K562 (cell line): ENCODE data around the gene RASGRP1. TPM values are rescaled to one million over a fixed set of nuclear protein-coding genes. Genes with fewer than 3 reads are reported as not detected.

Source experiments
- ATAC-seq: fragments of 200-7000 bp; cut with Tn5 transposase; 3 replicates; pipeline ENCODE4 v1.9.1; 2020; ENCODE audit warnings: moderate library complexity
- BruUV-seq: library from RNA; stranded (reverse); fragments of 400-500 nt; replicated peaks from 2 replicates; lab custom pipeline; 2021; lab: Mats Ljungman, UMichigan
- CTCF ChIA-PET: fragments of 300-600 bp; formaldehyde crosslinking; extraction: SDS; loops from one replicate; lab custom pipeline; 2021; ENCODE audit warnings: low intra/inter-chr PET ratio; lab: Yijun Ruan, JAX
- POLR2A ChIA-PET: fragments of 300-600, 350-650 bp; sonication (Branson Sonifier 250); formaldehyde crosslinking; extraction: SDS; loops from one replicate; lab custom pipeline; 2021; ENCODE audit warnings: antibody characterized with exemption, inconsistent platforms; lab: Yijun Ruan, JAX
- DNase-seq, 4 experiments: peaks; one replicate each; pipeline versions ENCODE4 v3.0.0 to v3.0.0-alpha.2; 2011 to 2018; ENCODE audit warnings: low spot score in 3 of 4, mixed read lengths in 3 of 4; ENCODE audit errors: extremely low read depth in 1 of 4
- FAIRE-seq: peaks from 2 replicates; lab custom pipeline; 2011; peaks lifted over from hg19 to GRCh38; lab: Jason Lieb, UNC
- H2AFZ ChIP-seq: 2 replicates; pipeline ENCODE4 v1.6.0; 2011; ENCODE audit warnings: low read depth, low read length, control low read depth, inconsistent platforms
- H3K27ac ChIP-seq: fragments of 200-600 bp; 3 replicates; pipeline ENCODE4 v1.8.0; 2011; ENCODE audit warnings: low read depth, mild to moderate bottlenecking, control low read depth, inconsistent platforms, low read length, moderate library complexity, mixed read lengths; ENCODE audit errors: extremely low read depth
- H3K27me3 ChIP-seq, 2 experiments: fragments of 300-600 bp in 1 of 2; 2 replicates in 1 of 2; 3 replicates in 1 of 2; pipeline versions ENCODE4 v1.6.0 to v1.8.0; 2011; ENCODE audit warnings: inconsistent platforms in 2 of 2, low read length in 2 of 2, mild to moderate bottlenecking in 1 of 2, mixed read lengths in 1 of 2, moderate library complexity in 1 of 2; ENCODE audit not compliant: control insufficient read depth in 2 of 2, insufficient read depth in 2 of 2
- H3K36me3 ChIP-seq: fragments of 300-600 bp; 3 replicates; pipeline ENCODE4 v1.8.0; 2011; ENCODE audit warnings: mild to moderate bottlenecking, low read length, inconsistent platforms; ENCODE audit not compliant: control insufficient read depth, insufficient read depth
- H3K4me1 ChIP-seq, 2 experiments: fragments of 200-600 bp in 1 of 2; replicated peaks in 1 of 2; 2 replicates in 1 of 2; 3 replicates in 1 of 2; pipeline versions ENCODE4 v1.5.1 to v1.8.0; 2011; ENCODE audit warnings: inconsistent platforms in 2 of 2, low read length in 2 of 2, mild to moderate bottlenecking in 1 of 2, mixed read lengths in 1 of 2, moderate library complexity in 1 of 2; ENCODE audit not compliant: control insufficient read depth in 2 of 2, insufficient read depth in 2 of 2
- H3K4me2 ChIP-seq: 2 replicates; pipeline ENCODE4 v1.6.1; 2011; ENCODE audit warnings: low read length, control low read depth, inconsistent platforms, mixed read lengths; ENCODE audit not compliant: insufficient read depth
- H3K4me3 ChIP-seq: fragments of 200-600 bp; sonication (generic), shearing (Covaris generic); 2 replicates; pipeline ENCODE4 v1.5.1; 2016; ENCODE audit warnings: control low read depth, inconsistent platforms
- H3K79me2 ChIP-seq: fragments of 200-600 bp; 3 replicates; pipeline ENCODE4 v1.8.0; 2011; ENCODE audit warnings: low read length, inconsistent platforms; ENCODE audit not compliant: control insufficient read depth, insufficient read depth
- H3K9ac ChIP-seq, 2 experiments: 2 replicates each; pipeline versions ENCODE4 v1.6.0 to v1.6.1; 2011; ENCODE audit warnings: low read depth in 2 of 2, low read length in 2 of 2, control low read depth in 1 of 2, inconsistent platforms in 1 of 2, mild to moderate bottlenecking in 1 of 2, mixed read lengths in 1 of 2; ENCODE audit not compliant: insufficient read depth in 1 of 2
- H3K9me1 ChIP-seq: one replicate; pipeline ENCODE4 v1.6.0; 2011; ENCODE audit warnings: inconsistent platforms, mild to moderate bottlenecking, low read length, moderate library complexity; ENCODE audit not compliant: control insufficient read depth, insufficient read depth
- H3K9me3 ChIP-seq: replicated peaks from 2 replicates; pipeline ENCODE4 v1.5.1; 2011; ENCODE audit warnings: low read depth, low read length, inconsistent platforms; ENCODE audit not compliant: control insufficient read depth, insufficient read depth
- H4K20me1 ChIP-seq: replicated peaks from 2 replicates; pipeline ENCODE4 v1.6.1; 2011; ENCODE audit warnings: low read length, inconsistent platforms, mixed read lengths; ENCODE audit not compliant: control insufficient read depth, insufficient read depth
- CBFA2T2 ChIP-seq: fragments of 450-650 bp; conservative IDR thresholded peaks from 2 replicates; pipeline ENCODE4 v1.6.1; 2017; ENCODE audit warnings: mild to moderate bottlenecking
- IRF2 ChIP-seq: sonication (generic); formaldehyde crosslinking; IDR thresholded peaks from 2 replicates; pipeline ENCODE4 v1.8.1; 2022; ENCODE audit warnings: mild to moderate bottlenecking, missing genetic modification reagents
- ZBTB8A ChIP-seq: fragments of 450-650 bp; IDR thresholded peaks from 2 replicates; pipeline ENCODE4 v1.6.1; 2018; ENCODE audit warnings: mild to moderate bottlenecking, moderate library complexity; ENCODE audit not compliant: partially characterized antibody
- WGBS: fragments of 100-300 bp; shearing (Covaris generic); methylation state at CpG from one replicate; pipeline ENCODE4 v1.1.6; 2016; ENCODE audit warnings: low coverage, mixed read lengths; ENCODE audit not compliant: insufficient coverage; ENCODE audit errors: missing lambda C conversion rate; 5-methylcytosine and 5-hydroxymethylcytosine counted together
- in situ Hi-C: fragments of 300-500 bp; cut with MboI; formaldehyde crosslinking; loops from 4 replicates; pipeline ENCODE4 v1.15.0; 2018; ENCODE audit warnings: inconsistent platforms, mixed read lengths
- intact Hi-C: fragments of 100-400 bp; cut with micrococcal nuclease; formaldehyde crosslinking; loops from 2 replicates; pipeline ENCODE4 v1.14.2; 2022
- polyA plus RNA-seq, 8 experiments: library from polyadenylated mRNA; depleted of rRNA in 4 of 8; stranded (reverse) in 5 of 8; unstranded in 3 of 8; fragments of >200 nt; fragmentation: Nextera tagmentation in 2 of 8; fragmentation: Illumina TruSeq in 1 of 8; extraction: Ambion mirVana in 2 of 8; extraction: Trizol in 1 of 8; gene quantifications; 2 replicates each; pipeline versions ENCODE4 v1.2.1 to v1.2.3, GENCODE V29; 2011 to 2014; ENCODE audit warnings: inconsistent platforms in 1 of 8, missing spikeins in 1 of 8
- total RNA-seq, 7 experiments: library from RNA; depleted of rRNA in 6 of 7; stranded (reverse); fragments of >200 nt in 6 of 7; fragmentation: Illumina TruSeq in 2 of 7; extraction: Trizol in 2 of 7; gene quantifications; 2 replicates each; pipeline versions ENCODE4 v1.2.1 to v1.2.3, GENCODE V29; 2011 to 2021; ENCODE audit warnings: low replicate concordance in 1 of 7
- TF ChIP-seq, protein P1 (sequence below): fragments of 450-650 bp; formaldehyde crosslinking; conservative IDR thresholded peaks from 2 replicates; pipeline ENCODE4 v1.4.0; 2022; ENCODE audit warnings: mild to moderate bottlenecking, missing genetic modification characterization

Gene RASGRP1
- total and polyA plus RNA-seq, 9 of the 15 experiments (the other 6 are each of a cell fraction or from before 2014, with no cell fraction given) = 0.14 to 0.72 (median 0.31) TPM

GRCh38 chr15:38562278-38562677, 2.3 kb downstream of the RASGRP1 start:
- ChIA-PET POLR2A (no interaction called here), CTCF (no interaction called here)
- Histone ChIP-seq H3K4me3 (no peak overlapping the region), H3K9me1 (no peaks in the 10 kb centered on the region), H3K27ac (no peak overlapping the region), H3K4me1 (peaks cover 5 to 16% of the 10 kb centered on the region in 2 experiments; a peak in 3 of 5 replicates), H2AFZ (no peak overlapping the region), H4K20me1 (no peaks in the 10 kb centered on the region), H3K79me2 (no peaks in the 10 kb centered on the region), H3K4me2 (no peak overlapping the region), H3K36me3 (no peaks in the 10 kb centered on the region), H3K9ac (no peak overlapping the region), H3K9me3 (no peaks in the 10 kb centered on the region), H3K27me3 (peaks cover 7 to 17% of the 10 kb centered on the region in 2 experiments; a peak in 4 of 5 replicates)
- BruUV-seq = no TSS peak
- in situ Hi-C loops = loop anchor here (10.0 kb wide), 1 partner anchor 133 kb away; no protein-coding TSS in a partner anchor
- TF ChIP-seq IRF2 (no peak), ZBTB8A (no peak), CBFA2T2 (no peak)
- TF ChIP-seq, protein P1, sequence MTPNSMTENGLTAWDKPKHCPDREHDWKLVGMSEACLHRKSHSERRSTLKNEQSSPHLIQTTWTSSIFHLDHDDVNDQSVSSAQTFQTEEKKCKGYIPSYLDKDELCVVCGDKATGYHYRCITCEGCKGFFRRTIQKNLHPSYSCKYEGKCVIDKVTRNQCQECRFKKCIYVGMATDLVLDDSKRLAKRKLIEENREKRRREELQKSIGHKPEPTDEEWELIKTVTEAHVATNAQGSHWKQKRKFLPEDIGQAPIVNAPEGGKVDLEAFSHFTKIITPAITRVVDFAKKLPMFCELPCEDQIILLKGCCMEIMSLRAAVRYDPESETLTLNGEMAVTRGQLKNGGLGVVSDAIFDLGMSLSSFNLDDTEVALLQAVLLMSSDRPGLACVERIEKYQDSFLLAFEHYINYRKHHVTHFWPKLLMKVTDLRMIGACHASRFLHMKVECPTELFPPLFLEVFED (CRISPR knock-in tag) = no peak
- DNase-seq (no peak), FAIRE-seq (no peak), ATAC-seq (0 out of 3 replicates have a peak, but pooled peaks have one; percentile 7)
- WGBS = 18% methylated on average over 3 of the region's 3 CpGs
- intact Hi-C loops = loop anchor here (5.0 to 10.0 kb wide), 2 partner anchors 87 to 120 kb away; no protein-coding TSS in a partner anchor
